Hepatocyte (in vitro differentiated cells): Measurements from ENCODE around the gene NPHP3. TPM values are rescaled to one million over a fixed set of nuclear protein-coding genes. Genes with fewer than 3 reads are reported as not detected.
A peak's percentile ranks its signal among the peaks of the same experiment; 100 is the strongest.

Experiments used
- DNase-seq: peaks from one replicate; pipeline ENCODE4 v3.0.0-alpha.2; 2016; ENCODE audit warnings: low spot score
- H2AFZ ChIP-seq: fragments of 200-600 bp; sonication (generic); 2 replicates; pipeline ENCODE4 v1.6.0; 2016; ENCODE audit warnings: antibody characterized with exemption, mild to moderate bottlenecking
- H3K27ac ChIP-seq: fragments of 200-600 bp; sonication (generic); 2 replicates; pipeline ENCODE4 v1.5.1; 2016; ENCODE audit warnings: mild to moderate bottlenecking
- H3K27me3 ChIP-seq: fragments of 200-600 bp; sonication (generic); 2 replicates; pipeline ENCODE4 v1.6.1; 2016
- H3K36me3 ChIP-seq: fragments of 200-600 bp; sonication (generic); replicated peaks from 2 replicates; pipeline ENCODE4 v1.5.1; 2016; ENCODE audit warnings: low read depth; ENCODE audit not compliant: insufficient read depth
- H3K4me1 ChIP-seq: fragments of 200-600 bp; sonication (generic); 2 replicates; pipeline ENCODE4 v1.5.1; 2016; ENCODE audit warnings: mild to moderate bottlenecking, moderate library complexity; ENCODE audit not compliant: insufficient read depth
- H3K4me2 ChIP-seq: fragments of 200-600 bp; sonication (generic); 2 replicates; pipeline ENCODE4 v1.6.0; 2016
- H3K4me3 ChIP-seq: fragments of 200-600 bp; sonication (generic); 2 replicates; pipeline ENCODE4 v1.5.1; 2016; ENCODE audit warnings: mild to moderate bottlenecking
- H3K79me2 ChIP-seq: fragments of 200-600 bp; sonication (generic); 2 replicates; pipeline ENCODE4 v1.6.0; 2017; ENCODE audit warnings: mild to moderate bottlenecking
- H3K9me2 ChIP-seq: fragments of 200-600 bp; sonication (generic); replicated peaks from 2 replicates; pipeline ENCODE4 v1.6.0; 2017; ENCODE audit warnings: mild to moderate bottlenecking; ENCODE audit not compliant: insufficient read depth
- H3K9me3 ChIP-seq: fragments of 200-600 bp; sonication (generic); 2 replicates; pipeline ENCODE4 v1.5.1; 2016; ENCODE audit warnings: low read depth, mild to moderate bottlenecking
- H4K20me1 ChIP-seq: fragments of 200-600 bp; sonication (generic); 2 replicates; pipeline ENCODE4 v1.6.0; 2016; ENCODE audit warnings: mild to moderate bottlenecking; ENCODE audit not compliant: insufficient read depth, poor library complexity, severe bottlenecking
- CTCF ChIP-seq: fragments of 200-600 bp; sonication (generic); IDR thresholded peaks from 2 replicates; pipeline ENCODE4 v1.5.1; 2016; ENCODE audit warnings: antibody characterized with exemption, mild to moderate bottlenecking; ENCODE audit not compliant: poor library complexity
- EZH2 ChIP-seq: fragments of 200-600 bp; sonication (generic); IDR thresholded peaks from 2 replicates; pipeline ENCODE4 v1.6.1; 2016; ENCODE audit warnings: antibody characterized with exemption, mild to moderate bottlenecking, borderline replicate concordance
- EZH2phosphoT487 ChIP-seq: fragments of 200-600 bp; sonication (generic); IDR thresholded peaks from one replicate; pipeline ENCODE4 v1.6.1; 2018; ENCODE audit warnings: antibody characterized with exemption, mild to moderate bottlenecking, low read depth, moderate library complexity; ENCODE audit not compliant: unreplicated experiment, severe bottlenecking
- WGBS: methylation state at CpG from one replicate; pipeline ENCODE4 v1.1.6; 2016; ENCODE audit warnings: low lambda C conversion rate; ENCODE audit errors: missing lambda C conversion rate; 5-methylcytosine and 5-hydroxymethylcytosine counted together
- polyA plus RNA-seq: library from polyadenylated mRNA; unstranded; fragments of >200 nt; fragmentation: Nextera tagmentation; extraction: Ambion mirVana; gene quantifications from 2 replicates; pipeline ENCODE4 v1.2.1, GENCODE V29; 2016
- total RNA-seq: library from RNA; depleted of rRNA; stranded (reverse); fragments of >200 nt; gene quantifications from 2 replicates; pipeline ENCODE4 v1.2.3, GENCODE V29; 2014

The NPHP3 gene
- total and polyA plus RNA-seq, 2 experiments from 2014 or later, result 12.0 to 22.5 TPM

- Histone ChIP-seq H3K79me2 (peaks cover 24% of the 10 kb centered on the region), H3K9me2 (no peaks in the 10 kb centered on the region), H3K4me2 (no peak overlapping the region), H3K27me3 (no peaks in the 10 kb centered on the region), H3K4me3 (no peak overlapping the region), H3K4me1 (no peaks in the 10 kb centered on the region), H3K36me3 (no peaks in the 10 kb centered on the region), H4K20me1 (no peaks in the 10 kb centered on the region), H3K27ac (no peak overlapping the region), H2AFZ (no peak overlapping the region), H3K9me3 (no peaks in the 10 kb centered on the region)
- DNase-seq, result no peak
- 98% methylated on average over 5 of the region's 5 CpGs for WGBS
- no peak for TF ChIP-seq CTCF
- TF ChIP-seq EZH2, result no peak
- no peak for TF ChIP-seq EZH2phosphoT487
Measured at GRCh38 chr3:132669256-132669777, 52.9 kb downstream of the NPHP3 start.

- no peaks in the 10 kb centered on the region for H3K9me3 ChIP-seq
- no peaks in the 10 kb centered on the region for H3K9me2 ChIP-seq
- no peak overlapping the region for H3K27ac ChIP-seq
- no peaks in the 10 kb centered on the region for H3K36me3 ChIP-seq
- no peak for TF ChIP-seq CTCF
- TF ChIP-seq EZH2phosphoT487, result no peak
- no peak for TF ChIP-seq EZH2
- no peaks in the 10 kb centered on the region for H3K27me3 ChIP-seq
- WGBS, result 83% methylated on average over 3 of the region's 3 CpGs
- H3K79me2 ChIP-seq, result peaks cover 64% of the 10 kb centered on the region
- H2AFZ ChIP-seq, result no peak overlapping the region
- no peak for DNase-seq
- no peak overlapping the region for H3K4me2 ChIP-seq
- no peak overlapping the region for H3K4me3 ChIP-seq
- no peaks in the 10 kb centered on the region for H4K20me1 ChIP-seq
- peaks cover 20% of the 10 kb centered on the region for H3K4me1 ChIP-seq
Measured at GRCh38 chr3:132665230-132665745, 56.9 kb downstream of the NPHP3 start.

GRCh38 chr3:132662212-132662611 lies 60.0 kb downstream of the NPHP3 start:
- H3K9me3 ChIP-seq, result no peaks in the 10 kb centered on the region
- no peaks in the 10 kb centered on the region for H3K27me3 ChIP-seq
- peaks cover 23% of the 10 kb centered on the region for H3K4me1 ChIP-seq
- H4K20me1 ChIP-seq, result no peaks in the 10 kb centered on the region
- H3K4me3 ChIP-seq, result peak overlapping the region; percentile 99
- H2AFZ ChIP-seq, result no peak overlapping the region
- TF ChIP-seq EZH2 (no peak), CTCF (no peak), EZH2phosphoT487 (no peak)
- H3K4me2 ChIP-seq, result peak overlapping the region; percentile 89
- H3K9me2 ChIP-seq, result no peaks in the 10 kb centered on the region
- peaks cover 67% of the 10 kb centered on the region for H3K79me2 ChIP-seq
- no peak overlapping the region for H3K27ac ChIP-seq
- DNase-seq, result no peak
- H3K36me3 ChIP-seq, result no peaks in the 10 kb centered on the region

- peak overlapping the region; percentile 89 for H3K4me2 ChIP-seq
- peaks cover 73% of the 10 kb centered on the region for H3K79me2 ChIP-seq
- peak; percentile 6 for DNase-seq
- WGBS, result 14% methylated on average over 8 of the region's 8 CpGs
- no peaks in the 10 kb centered on the region for H4K20me1 ChIP-seq
- H3K9me3 ChIP-seq, result no peaks in the 10 kb centered on the region
- H3K4me1 ChIP-seq, result peaks cover 23% of the 10 kb centered on the region
- H3K27me3 ChIP-seq, result no peaks in the 10 kb centered on the region
- no peaks in the 10 kb centered on the region for H3K36me3 ChIP-seq
- peak overlapping the region; percentile 96 for H3K27ac ChIP-seq
- H2AFZ ChIP-seq, result peak overlapping the region; percentile 90
- TF ChIP-seq CTCF (no peak), EZH2phosphoT487 (no peak), EZH2 (no peak)
- no peaks in the 10 kb centered on the region for H3K9me2 ChIP-seq
- peak overlapping the region; percentile 99 for H3K4me3 ChIP-seq
Measured at GRCh38 chr3:132661101-132661500, 61.1 kb downstream of the NPHP3 start.
